ENCODE measurements around the gene FHIT. TPM values are rescaled to one million over a fixed set of nuclear protein-coding genes. Genes with fewer than 3 reads are reported as not detected.

FHIT gene
- total RNA-seq, 4 donors from 2014 or later = 4.6 to 6.1 (median 5.7) TPM

DNA sequence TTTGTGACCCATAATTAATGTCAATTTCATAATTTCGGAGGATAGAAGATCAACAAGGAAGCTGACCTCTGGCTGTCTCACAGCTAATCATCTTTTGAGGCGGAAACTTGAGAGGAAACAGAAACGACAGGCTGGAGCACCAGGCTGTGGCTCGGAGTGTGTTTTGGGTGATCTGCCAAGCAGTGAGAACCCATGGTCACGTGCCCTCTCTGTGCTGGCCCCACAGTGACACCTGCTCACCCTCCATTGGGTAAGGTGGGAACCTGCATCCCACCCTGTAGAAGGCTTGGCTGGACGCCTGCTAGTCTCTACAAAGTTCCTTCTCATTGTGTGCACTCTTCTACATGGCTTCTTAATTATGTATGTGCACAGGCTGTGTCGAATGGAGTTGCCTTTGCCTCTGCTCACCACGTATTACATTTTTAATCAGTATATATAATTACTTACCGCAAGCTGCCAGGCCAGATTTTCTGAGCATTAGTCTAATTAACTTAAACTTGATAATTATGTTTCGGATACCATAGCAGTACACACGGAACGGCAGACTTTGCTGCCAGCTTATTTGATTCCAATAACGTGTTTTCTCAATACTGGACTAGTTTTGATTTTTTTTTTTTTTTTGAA, 1482.0 kb downstream of the FHIT start:
- no peaks in the 10 kb centered on the region for H3K27me3 ChIP-seq
- no peaks in the 10 kb centered on the region for H3K9me3 ChIP-seq
- 88% methylated on average over 13 of the region's 13 CpGs for WGBS
- DNase-seq (ENCODE audit: extremely low spot score) = no peak
- no peaks in the 10 kb centered on the region for H3K36me3 ChIP-seq
- H3K4me3 ChIP-seq = no peak overlapping the region
- TF ChIP-seq, protein P1, sequence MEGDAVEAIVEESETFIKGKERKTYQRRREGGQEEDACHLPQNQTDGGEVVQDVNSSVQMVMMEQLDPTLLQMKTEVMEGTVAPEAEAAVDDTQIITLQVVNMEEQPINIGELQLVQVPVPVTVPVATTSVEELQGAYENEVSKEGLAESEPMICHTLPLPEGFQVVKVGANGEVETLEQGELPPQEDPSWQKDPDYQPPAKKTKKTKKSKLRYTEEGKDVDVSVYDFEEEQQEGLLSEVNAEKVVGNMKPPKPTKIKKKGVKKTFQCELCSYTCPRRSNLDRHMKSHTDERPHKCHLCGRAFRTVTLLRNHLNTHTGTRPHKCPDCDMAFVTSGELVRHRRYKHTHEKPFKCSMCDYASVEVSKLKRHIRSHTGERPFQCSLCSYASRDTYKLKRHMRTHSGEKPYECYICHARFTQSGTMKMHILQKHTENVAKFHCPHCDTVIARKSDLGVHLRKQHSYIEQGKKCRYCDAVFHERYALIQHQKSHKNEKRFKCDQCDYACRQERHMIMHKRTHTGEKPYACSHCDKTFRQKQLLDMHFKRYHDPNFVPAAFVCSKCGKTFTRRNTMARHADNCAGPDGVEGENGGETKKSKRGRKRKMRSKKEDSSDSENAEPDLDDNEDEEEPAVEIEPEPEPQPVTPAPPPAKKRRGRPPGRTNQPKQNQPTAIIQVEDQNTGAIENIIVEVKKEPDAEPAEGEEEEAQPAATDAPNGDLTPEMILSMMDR (IDR thresholded peaks at IDR 0.05) = no peak
- no peak for TF ChIP-seq EP300 (IDR thresholded peaks at IDR 0.05)
- TF ChIP-seq POLR2A (IDR thresholded peaks at IDR 0.05; ENCODE audit: low read depth) = no peak
- TF ChIP-seq POLR2AphosphoS5 (IDR thresholded peaks at IDR 0.05) = no peak
- intact Hi-C loops (cut with DNase I) = no loop called here
- peaks cover 0 to 10% (median 4%) of the 10 kb centered on the region in 4 donors for H3K4me1 ChIP-seq
- no peak overlapping the region for H3K27ac ChIP-seq (replicated peaks in 1 of 4)

- Histone ChIP-seq H3K9me3 (no peaks in the 10 kb centered on the region), H3K27me3 (no peaks in the 10 kb centered on the region), H3K36me3 (no peaks in the 10 kb centered on the region), H3K4me1 (peaks cover 0 to 10% (median 4%) of the 10 kb centered on the region in 4 donors), H3K4me3 (no peak overlapping the region), H3K27ac (replicated peaks in 1 of 4) (no peak overlapping the region)
- 55% methylated on average over 6 of the region's 6 CpGs for WGBS
- peak in 1 of 2 donors; percentile 79 for TF ChIP-seq POLR2AphosphoS5 (IDR thresholded peaks at IDR 0.05)
- TF ChIP-seq EP300 (IDR thresholded peaks at IDR 0.05) = no peak
- no peak for DNase-seq (ENCODE audit: extremely low spot score)
- intact Hi-C loops (cut with DNase I) = no loop called here
Measured at GRCh38 chr3:59766200-59766872, 1484.9 kb downstream of the FHIT start.

GRCh38 chr3:59764171-59764570, 1487.1 kb downstream of the FHIT start:
- no peak for DNase-seq (ENCODE audit: extremely low spot score)
- 81% methylated on average over 4 of the region's 4 CpGs for WGBS
- intact Hi-C loops (cut with DNase I) = no loop called here

GRCh38 chr3:59762941-59763340, 1488.3 kb downstream of the FHIT start:
- WGBS = 81% methylated on average over 5 of the region's 5 CpGs
- H3K27ac ChIP-seq (replicated peaks in 1 of 4) = no peak overlapping the region
- TF ChIP-seq POLR2A (IDR thresholded peaks at IDR 0.05; ENCODE audit: low read depth) (no peak), POLR2AphosphoS5 (IDR thresholded peaks at IDR 0.05) (no peak), EP300 (IDR thresholded peaks at IDR 0.05) (no peak)
- TF ChIP-seq, protein P1 (IDR thresholded peaks at IDR 0.05) = no peak
- H3K4me3 ChIP-seq = no peak overlapping the region
- intact Hi-C loops (cut with DNase I) = no loop called here
- peaks cover 0 to 10% (median 4%) of the 10 kb centered on the region in 4 donors for H3K4me1 ChIP-seq
- H3K27me3 ChIP-seq = no peaks in the 10 kb centered on the region
- no peak for DNase-seq (ENCODE audit: extremely low spot score)
- H3K36me3 ChIP-seq = no peaks in the 10 kb centered on the region
- no peaks in the 10 kb centered on the region for H3K9me3 ChIP-seq

More at GRCh38 chr3:59764171-59764570, 1487.1 kb downstream of the FHIT start:
- H3K4me1 ChIP-seq = peaks cover 0 to 10% (median 4%) of the 10 kb centered on the region in 4 donors
- no peak overlapping the region for H3K27ac ChIP-seq (replicated peaks in 1 of 4)
- no peaks in the 10 kb centered on the region for H3K9me3 ChIP-seq
- H3K27me3 ChIP-seq = no peaks in the 10 kb centered on the region
- no peak overlapping the region for H3K4me3 ChIP-seq
- no peak for TF ChIP-seq EP300 (IDR thresholded peaks at IDR 0.05)
- TF ChIP-seq POLR2AphosphoS5 (IDR thresholded peaks at IDR 0.05) = no peak
- H3K36me3 ChIP-seq = no peaks in the 10 kb centered on the region

- no peak overlapping the region for H3K27ac ChIP-seq (replicated peaks in 1 of 4)
- 92% methylated on average over 6 of the region's 6 CpGs for WGBS
- DNase-seq (ENCODE audit: extremely low spot score) = no peak
- no peaks in the 10 kb centered on the region for H3K4me1 ChIP-seq
- TF ChIP-seq POLR2A (IDR thresholded peaks at IDR 0.05; ENCODE audit: low read depth) = no peak
- TF ChIP-seq EP300 (IDR thresholded peaks at IDR 0.05) = no peak
- no peaks in the 10 kb centered on the region for H3K27me3 ChIP-seq
- no peak overlapping the region for H3K4me3 ChIP-seq
- intact Hi-C loops (cut with DNase I) = no loop called here
- H3K36me3 ChIP-seq = no peaks in the 10 kb centered on the region
- H3K9me3 ChIP-seq = no peaks in the 10 kb centered on the region
Measured at GRCh38 chr3:59759298-59760031, 1491.8 kb downstream of the FHIT start.

DNA sequence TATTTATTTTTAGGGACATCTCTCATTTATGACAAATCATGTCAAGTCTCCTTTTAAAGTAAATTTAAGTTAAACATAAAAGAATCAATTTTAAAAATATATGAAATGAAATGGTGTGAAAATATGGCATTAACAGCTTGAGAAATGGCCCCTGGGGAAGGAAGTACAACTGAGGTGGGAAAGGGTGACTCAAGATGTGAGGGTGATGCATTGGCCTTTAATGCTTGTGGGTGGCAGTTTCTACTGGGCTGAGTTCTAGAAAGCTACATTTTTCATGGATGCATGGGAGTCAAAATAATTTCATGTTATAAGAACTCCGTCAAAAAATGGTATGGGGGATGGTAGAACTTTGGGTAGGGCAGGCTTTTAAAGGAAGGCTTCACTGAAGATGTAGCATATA, 1492.6 kb downstream of the FHIT start:
- TF ChIP-seq POLR2A (IDR thresholded peaks at IDR 0.05; ENCODE audit: low read depth) (no peak), EP300 (IDR thresholded peaks at IDR 0.05) (no peak), POLR2AphosphoS5 (IDR thresholded peaks at IDR 0.05) (no peak)
- TF ChIP-seq, protein P1 (IDR thresholded peaks at IDR 0.05) = no peak
- Histone ChIP-seq H3K27me3 (no peaks in the 10 kb centered on the region), H3K4me3 (no peak overlapping the region), H3K9me3 (no peaks in the 10 kb centered on the region), H3K4me1 (no peaks in the 10 kb centered on the region), H3K36me3 (no peaks in the 10 kb centered on the region), H3K27ac (replicated peaks in 1 of 4) (no peak overlapping the region)
- 95% methylated on average over 1 of the region's 1 CpG for WGBS
- DNase-seq (ENCODE audit: extremely low spot score) = no peak
- intact Hi-C loops (cut with DNase I) = no loop called here

All from esophagus muscularis mucosa (tissue), 4 donors.